Stimulated activated CD4-positive, alpha-beta T cell treated with anti-CD3 and anti-CD28 coated beads, TNF-alpha, amount 100 ng/mL, for 1 hour (primary cell): Measurements from ENCODE around the gene PCDH11X.
"Not testable (repeated sequence)": the region's sequence is repeated elsewhere in the genome, so short reads cannot be mapped to it uniquely, and the experiment has no call there.

Experiments
- DNase-seq, 3 donors: peaks; one replicate each; pipeline ENCODE4 v3.0.0-alpha.2; 2020; ENCODE audit warnings: low read depth in 3 of 3, low spot score in 1 of 3

Gene PCDH11X, protein sequence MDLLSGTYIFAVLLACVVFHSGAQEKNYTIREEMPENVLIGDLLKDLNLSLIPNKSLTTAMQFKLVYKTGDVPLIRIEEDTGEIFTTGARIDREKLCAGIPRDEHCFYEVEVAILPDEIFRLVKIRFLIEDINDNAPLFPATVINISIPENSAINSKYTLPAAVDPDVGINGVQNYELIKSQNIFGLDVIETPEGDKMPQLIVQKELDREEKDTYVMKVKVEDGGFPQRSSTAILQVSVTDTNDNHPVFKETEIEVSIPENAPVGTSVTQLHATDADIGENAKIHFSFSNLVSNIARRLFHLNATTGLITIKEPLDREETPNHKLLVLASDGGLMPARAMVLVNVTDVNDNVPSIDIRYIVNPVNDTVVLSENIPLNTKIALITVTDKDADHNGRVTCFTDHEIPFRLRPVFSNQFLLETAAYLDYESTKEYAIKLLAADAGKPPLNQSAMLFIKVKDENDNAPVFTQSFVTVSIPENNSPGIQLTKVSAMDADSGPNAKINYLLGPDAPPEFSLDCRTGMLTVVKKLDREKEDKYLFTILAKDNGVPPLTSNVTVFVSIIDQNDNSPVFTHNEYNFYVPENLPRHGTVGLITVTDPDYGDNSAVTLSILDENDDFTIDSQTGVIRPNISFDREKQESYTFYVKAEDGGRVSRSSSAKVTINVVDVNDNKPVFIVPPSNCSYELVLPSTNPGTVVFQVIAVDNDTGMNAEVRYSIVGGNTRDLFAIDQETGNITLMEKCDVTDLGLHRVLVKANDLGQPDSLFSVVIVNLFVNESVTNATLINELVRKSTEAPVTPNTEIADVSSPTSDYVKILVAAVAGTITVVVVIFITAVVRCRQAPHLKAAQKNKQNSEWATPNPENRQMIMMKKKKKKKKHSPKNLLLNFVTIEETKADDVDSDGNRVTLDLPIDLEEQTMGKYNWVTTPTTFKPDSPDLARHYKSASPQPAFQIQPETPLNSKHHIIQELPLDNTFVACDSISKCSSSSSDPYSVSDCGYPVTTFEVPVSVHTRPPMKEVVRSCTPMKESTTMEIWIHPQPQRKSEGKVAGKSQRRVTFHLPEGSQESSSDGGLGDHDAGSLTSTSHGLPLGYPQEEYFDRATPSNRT (N-terminal part only)

DNA sequence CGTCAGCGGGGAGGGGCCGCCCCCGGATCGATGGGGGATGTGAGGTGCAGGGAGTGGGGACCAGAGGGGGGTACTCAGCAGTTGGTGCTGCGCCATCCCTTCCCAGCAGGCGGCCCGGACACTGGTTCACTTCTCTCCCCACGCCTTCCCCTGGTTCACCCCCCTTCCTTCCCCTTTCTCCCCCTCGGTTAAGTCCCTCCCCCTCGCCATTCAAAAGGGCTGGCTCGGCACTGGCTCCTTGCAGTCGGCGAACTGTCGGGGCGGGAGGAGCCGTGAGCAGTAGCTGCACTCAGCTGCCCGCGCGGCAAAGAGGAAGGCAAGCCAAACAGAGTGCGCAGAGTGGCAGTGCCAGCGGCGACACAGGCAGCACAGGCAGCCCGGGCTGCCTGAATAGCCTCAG is at the start of gene PCDH11X:
PCDH11X (plus strand) TSS at position 241 of the 400 bp plus-strand sequence. CDS start 56,130 bp downstream, outside the sequence.
- DNase-seq, result not testable (repeated sequence)

- not testable (repeated sequence) for DNase-seq
These were observed 31.7 kb upstream of the PCDH11X start for GRCh38 chrX:91747446-91747845.

DNA sequence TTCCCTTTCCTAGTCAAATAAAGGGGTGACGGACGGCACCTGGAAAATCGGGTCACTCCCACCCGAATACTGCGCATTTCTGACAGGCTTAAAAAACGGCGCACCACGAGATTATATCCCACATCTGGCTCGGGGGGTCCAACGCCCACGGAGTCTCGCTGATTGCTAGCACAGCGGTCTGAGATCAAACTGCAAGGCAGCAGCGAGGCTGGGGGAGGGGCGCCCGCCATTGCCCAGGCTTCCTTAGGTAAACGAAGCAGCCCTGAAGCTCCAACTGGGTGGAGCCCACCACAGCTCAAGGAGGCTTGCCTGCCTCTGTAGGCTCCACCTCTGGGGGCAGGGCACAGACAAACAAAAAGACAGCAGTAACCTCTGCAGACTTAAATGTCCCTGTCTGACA is 26.2 kb upstream of the PCDH11X start:
- not testable (repeated sequence) for DNase-seq

DNA sequence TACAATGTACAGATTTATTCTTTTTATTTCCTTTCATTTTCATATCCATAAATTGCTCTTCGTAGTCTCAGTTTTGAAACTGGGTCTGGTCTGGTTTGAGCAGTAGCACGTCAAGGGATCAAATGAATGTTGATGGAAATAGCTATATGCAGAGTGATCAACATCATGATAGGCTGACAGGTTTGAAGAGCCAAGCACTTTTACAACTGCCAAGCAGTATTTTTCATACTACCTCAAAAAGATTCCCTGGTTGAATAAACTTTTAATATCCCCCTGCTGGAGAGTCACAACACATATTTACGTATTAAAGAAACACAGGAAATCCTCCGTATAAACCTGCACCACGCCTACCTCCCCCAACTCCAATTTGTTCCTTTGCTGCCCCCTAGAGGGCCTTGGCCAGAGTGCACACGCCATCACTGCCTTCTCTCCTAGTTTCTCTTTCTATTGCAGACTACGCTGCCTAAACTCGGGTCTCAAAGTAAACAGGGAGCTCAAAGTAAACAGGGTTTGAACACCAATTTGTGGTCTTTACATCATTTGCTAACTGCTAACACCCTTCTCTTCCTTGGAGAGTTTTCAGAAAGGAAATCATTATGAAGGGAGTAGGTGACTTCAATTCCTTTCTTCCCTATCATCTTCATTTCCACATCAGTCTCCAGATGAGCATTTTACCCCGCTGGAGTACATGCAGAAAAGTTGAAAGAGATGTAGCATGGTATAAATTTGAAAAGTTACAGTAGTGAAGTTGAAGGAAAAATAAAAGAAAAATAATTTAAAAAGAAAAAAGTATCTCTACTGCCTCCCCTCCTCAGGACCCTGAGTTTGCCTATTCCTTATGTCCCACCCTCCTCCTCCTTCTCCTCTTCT is 8.3 kb upstream of the PCDH11X start:
- DNase-seq, result not testable (repeated sequence)

GRCh38 chrX:91773943-91774342 is 5.2 kb upstream of the PCDH11X start:
- DNase-seq, result not testable (repeated sequence)

DNA sequence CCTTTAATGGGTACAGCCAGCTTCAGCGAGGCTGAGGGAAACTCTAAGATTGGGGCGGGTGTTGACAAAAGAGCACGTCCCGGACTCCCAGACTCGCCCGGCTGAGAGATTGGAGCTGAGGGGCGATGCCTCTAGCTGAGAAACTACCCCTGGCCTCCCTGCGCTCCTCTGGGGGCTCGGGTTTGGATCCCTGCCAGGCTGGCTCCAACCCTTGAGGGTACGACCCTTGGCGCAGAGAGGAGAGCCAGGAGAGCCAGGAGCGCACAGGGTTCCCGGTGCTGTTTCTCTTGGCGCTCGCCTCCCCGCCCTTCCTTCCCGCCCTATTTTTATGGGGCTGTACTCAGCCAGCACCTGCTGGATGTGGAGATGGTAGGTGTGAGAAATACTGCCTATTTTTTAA is 833 bp downstream of the PCDH11X start:
- DNase-seq, result not testable (repeated sequence)

- DNase-seq, result not testable (repeated sequence)
These were observed 1.5 kb downstream of the PCDH11X start for GRCh38 chrX:91780698-91781097.

GRCh38 chrX:91781553-91782298 is 2.6 kb downstream of the PCDH11X start:
- DNase-seq, result not testable (repeated sequence)

DNA sequence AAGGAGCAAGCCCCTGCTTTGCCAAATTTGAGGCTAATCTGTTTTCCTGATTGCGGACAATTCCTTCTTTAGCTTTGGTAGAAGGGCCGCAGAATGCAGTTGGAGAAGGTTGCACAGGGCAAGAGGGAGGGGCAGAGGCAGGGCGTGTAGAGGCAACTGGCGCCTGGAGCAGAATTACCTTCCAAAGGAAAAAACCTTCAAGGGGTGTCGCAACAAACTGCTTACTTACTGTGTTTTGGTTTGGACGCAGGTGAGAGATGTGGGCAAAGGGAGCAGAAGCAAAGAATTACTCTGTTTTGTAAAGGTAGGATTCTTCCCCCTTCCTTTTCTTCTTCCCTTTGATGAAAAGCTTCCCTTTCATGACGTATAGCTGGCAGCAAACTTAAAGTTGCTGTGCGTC is 3.6 kb downstream of the PCDH11X start:
- DNase-seq, result not testable (repeated sequence)

- DNase-seq, result not testable (repeated sequence)
These were observed 38.4 kb downstream of the PCDH11X start for GRCh38 chrX:91817537-91817936.

- DNase-seq, result not testable (repeated sequence)
These were observed 46.1 kb downstream of the PCDH11X start for GRCh38 chrX:91825321-91825720.
